DMS114 treated with DMSO at 0.1 percent for 48 hours (cell line): ENCODE data around the gene TCOF1.
"Not testable (repeated sequence)": the region's sequence is repeated elsewhere in the genome, so short reads cannot be mapped to it uniquely, and the experiment has no call there.

Source experiments
- DNase-seq: peaks from one replicate; lab custom pipeline; 2025; ENCODE audit not compliant: unreplicated experiment; lab: John Stamatoyannopoulos, UW

Gene TCOF1

DNA sequence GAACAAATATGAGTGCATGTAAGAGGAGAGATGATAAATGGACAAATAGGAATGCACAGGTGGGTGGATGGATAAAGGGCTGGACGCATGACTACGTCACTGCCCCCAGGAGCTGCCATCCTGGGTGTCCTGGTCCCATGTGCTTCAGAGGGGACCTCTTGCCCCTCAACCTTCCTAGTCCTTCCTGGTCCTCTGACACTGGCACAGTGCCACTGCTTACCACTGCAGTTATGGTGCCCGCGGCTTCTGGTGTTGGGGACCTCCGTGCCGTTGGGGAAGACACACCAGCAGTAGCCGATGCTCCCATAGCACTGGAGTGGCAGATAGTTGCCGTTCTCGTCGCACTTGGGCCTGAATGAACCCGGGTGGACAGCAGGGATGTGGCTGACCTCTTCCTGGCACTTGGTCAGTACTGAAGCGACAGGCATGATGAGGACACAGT, 45.4 kb downstream of the TCOF1 start:
- DNase-seq: no peak

DNA sequence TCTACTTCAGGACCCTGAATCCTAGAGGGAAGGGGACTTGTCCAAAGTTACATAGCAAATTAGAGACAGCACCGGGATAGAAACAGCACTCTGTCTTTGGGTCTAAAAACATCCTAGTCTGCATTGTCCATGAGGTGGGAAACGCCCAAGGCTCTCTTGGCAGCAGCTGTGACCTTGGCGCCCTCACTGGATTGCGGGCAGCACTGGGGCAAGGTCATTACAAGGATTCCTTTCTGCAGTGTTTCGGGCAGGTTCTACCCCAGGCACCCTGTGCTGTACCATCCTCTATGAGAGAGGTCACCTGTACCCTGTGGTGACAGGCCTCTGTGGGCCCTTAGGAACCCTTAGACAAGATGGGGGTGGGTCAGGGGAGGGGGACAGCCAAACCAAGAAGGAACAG, 46.6 kb downstream of the TCOF1 start:
- no peak for DNase-seq

DNA sequence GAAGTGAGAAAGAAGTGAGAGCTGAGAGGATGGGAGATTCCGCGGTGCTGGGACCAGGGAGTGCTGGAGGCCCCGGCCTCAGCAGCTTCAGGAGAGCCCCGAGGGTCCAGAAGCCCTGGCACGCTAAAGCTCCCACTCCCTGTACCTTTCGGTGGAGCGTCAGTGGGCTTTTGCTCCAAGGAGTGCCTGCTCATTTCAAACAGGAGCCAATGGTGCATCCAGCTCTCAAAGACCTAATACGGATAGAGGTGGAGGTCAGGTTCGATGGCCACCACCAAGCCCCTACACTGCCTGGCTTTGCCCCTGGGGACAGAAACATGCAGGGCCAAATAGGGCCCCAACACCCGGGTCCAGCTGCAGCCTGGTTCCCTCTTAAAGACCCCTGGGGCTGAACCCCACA, 47.0 kb downstream of the TCOF1 start:
- no peak for DNase-seq

DNA sequence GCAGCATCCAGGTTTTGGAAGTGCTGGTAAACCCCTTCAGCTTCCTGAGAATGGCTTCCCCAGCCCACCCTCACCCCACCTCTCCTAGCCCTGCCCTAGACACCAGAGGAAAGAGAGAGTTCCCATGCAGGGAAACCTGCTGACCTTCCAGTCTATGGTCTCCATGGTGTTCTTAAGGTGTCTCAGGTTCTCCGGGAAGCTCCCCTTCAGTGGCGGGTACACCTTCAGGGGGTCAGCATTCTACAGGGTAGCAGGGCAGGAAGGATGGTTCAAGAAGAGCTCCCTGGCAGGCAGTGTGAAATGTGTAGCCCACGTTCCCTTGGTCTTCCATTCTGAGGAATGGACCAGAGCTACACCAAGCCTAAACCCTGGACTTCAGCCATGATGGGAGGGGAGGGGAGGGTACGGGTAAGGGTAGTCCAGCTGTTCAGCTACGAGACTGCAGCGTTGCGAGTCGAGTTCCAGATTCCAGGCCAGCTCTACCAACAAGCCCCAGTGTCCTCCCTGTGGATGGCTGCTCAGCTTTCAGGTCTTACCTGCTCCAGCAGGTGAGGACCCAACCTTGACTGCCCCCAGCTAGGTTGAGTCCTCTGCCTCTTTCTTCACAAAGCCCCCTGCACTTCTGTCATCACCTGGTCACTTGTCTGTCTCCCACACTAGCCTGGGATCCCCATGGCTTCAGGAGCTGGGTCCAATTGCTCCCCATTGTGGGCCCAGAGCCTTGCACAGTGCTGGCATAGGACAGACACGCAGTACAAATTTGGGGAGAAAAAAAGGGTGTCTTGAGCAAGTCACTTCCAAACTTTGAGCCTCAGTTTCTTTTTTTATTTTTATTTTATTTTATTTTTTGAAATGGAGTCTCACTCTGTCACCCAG, 47.7 kb downstream of the TCOF1 start:
- DNase-seq: no peak

DNA sequence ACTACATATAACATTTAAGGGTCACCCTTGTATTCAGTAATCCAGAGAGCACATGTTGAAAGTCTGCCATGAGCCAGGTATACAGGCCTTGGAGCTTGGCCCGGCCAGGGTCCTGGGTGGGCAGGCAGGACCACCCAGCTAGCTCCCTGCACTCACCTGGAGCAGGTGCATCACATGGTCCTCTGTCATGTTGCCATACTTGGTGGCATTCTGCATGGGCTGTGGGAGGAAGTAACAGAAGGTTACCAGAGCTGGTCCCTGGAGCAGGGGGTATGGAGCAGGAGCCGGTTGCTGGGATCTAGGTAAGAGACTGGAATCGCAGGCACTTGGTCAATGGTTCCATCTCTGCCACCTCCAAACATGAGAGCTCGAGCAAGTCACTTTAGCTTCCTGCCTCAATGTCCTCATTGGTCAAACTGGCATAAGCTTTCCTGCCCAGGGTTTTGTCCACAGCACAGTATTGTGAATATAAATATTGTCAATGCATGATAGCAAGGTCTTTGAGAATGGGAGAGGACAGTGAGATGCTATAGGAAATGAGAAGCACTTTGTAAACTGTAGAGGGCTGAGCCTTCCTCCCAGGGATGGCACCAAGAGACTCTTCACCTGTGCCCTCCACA, 48.7 kb downstream of the TCOF1 start:
- no peak for DNase-seq

DNA sequence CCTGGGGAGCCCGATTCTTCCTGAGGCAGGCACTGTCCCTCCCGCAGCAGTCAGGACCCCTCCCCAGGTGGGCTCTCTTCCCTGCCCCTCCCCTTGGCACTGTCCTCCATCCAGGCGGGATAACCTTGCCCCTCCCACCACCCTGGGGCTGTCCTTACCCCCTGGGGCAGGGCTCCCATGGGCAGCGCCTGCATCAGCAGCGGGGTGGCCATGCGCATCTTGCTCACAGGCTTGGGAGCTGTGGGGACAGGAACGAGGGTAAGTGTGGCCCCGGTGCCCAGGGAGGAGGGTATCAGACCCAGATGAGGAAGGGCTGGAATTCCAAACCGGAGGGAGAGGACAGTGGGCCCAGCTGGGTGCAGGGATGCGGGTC, 49.2 kb downstream of the TCOF1 start:
- DNase-seq: no peak

DNA sequence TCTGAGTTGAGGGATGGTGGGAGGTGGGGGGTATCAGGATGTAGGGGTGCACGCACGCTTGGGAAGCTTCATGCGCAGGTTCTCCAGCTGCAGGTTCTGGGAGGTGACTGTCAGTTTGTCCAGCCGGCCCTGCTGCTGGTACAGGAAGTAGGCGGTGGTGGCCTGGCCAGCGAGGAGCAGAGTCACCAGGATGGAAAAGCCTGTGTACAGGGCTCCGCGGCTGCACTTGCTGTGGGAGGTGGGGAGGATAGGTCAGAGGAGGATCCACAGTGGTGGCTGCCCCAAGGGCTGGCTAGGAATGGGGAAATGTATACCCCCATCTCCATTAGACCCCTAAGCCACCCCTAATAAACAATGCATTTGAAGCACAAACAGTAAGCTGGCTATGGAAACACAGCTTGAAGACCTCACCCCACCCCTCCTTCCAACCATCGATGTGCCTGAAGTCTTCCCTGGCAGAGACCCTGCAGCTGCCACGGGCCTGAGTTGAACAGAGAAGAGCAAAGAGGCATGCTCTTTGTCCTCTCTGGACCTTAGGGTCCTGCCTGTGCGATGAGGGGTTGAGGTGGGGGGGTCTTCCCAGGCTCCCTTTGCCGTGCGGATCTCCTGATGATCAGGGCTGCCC, 49.7 kb downstream of the TCOF1 start:
- DNase-seq: no peak

DNA sequence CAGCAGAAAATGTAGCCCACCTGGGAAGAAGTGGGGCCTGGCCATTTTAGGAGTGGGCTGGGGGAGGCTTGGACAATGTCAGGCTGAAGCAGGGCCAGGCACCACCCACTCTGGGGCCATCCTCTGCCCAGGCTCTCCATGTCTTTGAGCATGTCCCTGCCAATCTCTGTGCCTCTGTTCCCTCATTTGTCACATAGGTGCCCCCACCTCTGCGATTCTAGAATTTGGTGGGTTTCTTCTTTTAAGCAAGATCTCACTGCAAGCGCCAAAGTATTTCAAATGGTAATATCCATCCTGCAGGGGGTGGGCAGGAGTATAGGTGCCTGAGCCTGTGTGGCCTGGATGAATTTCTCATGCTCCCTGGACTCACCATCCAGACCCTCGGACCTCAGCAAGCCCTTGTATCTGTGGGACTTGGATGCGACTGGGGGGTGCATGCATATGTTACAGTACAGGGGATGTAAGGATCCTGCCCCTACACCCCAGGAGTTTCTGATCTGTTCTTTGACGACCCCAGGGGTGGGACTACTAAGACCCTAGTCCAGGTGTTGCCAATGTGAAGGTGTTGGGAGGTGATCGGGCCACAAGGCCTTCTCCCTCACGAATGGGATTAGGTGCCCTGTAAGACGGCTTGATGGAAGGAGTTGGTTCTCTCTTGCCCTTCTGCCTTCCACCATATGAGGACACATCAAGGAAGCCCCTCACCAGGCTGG, 50.9 kb downstream of the TCOF1 start:
- DNase-seq: no peak

DNA sequence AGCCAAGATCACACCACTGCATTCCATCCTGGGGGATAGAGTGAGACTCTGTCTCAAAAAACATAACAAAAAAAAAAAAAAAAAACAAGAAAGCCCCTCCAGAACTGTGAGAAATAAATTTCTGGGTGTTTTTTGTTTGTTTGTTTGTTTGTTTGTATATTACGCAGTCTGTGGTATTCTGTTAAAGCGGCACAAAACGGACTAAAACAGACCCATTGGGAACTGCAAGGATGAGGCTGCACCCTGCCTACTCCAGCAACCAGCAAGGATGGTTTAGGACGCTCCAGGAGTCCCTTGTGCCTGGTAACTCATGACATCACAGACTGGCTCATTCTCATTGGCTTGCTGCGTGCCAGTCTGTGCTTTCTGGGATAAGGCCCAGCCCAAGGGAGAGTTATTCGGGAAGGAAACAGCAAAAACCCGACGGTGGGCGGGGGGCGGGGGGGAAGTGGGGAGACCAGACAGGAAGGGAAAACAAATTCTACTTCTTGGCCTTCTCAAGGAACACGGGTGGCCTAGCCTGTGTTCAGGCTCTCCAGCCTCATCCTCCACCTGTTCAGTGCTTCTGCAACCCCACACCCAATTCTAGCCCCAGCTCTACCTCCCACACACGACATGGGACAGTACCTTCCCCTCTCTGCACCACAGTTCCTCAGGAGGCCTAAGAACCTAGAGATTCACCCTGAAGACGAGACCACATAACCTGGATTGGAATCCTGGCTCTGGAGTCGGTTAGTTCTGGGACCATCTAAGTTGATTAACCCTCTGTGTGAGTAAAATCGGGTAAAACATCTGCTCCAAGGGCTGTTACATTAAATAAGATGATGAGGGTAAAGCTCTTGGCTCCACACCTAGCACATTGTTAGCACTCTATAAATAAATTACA, 52.4 kb downstream of the TCOF1 start:
- peak; percentile 93 for DNase-seq

DNA sequence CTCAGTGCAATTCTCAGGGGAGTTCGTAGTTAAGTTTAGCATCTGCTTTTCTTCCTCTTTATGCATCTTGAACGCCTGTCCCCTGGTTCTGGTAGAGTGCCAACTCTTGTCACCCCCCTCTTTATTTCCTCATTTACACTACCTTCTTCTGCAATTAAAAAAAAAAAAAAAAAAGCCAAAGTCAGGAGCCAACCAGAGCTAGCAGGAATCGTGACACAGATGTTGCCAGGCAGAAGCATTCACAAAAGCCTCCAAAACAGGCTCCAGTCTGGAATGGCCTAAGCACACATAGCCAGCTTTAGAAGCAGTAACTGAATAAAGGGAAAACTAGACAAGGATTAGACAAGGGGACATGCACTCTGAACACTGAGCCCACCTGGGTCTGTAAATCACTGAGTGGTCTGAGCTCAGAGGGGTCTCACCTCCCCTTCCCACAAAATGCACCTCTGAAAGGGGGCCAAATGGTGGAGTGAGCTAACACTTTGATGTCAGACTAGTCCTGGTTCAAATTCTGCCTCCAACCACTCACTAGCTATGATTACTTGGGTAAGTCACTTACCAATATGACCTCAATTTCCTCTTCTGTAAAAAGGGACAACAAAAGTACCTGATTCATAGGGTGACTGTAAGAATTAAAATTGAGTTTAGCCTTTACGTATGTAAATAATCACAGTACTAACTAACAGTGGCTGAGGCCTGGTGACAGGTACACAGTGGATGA, 53.2 kb downstream of the TCOF1 start:
- DNase-seq: peak; percentile 76

DNA sequence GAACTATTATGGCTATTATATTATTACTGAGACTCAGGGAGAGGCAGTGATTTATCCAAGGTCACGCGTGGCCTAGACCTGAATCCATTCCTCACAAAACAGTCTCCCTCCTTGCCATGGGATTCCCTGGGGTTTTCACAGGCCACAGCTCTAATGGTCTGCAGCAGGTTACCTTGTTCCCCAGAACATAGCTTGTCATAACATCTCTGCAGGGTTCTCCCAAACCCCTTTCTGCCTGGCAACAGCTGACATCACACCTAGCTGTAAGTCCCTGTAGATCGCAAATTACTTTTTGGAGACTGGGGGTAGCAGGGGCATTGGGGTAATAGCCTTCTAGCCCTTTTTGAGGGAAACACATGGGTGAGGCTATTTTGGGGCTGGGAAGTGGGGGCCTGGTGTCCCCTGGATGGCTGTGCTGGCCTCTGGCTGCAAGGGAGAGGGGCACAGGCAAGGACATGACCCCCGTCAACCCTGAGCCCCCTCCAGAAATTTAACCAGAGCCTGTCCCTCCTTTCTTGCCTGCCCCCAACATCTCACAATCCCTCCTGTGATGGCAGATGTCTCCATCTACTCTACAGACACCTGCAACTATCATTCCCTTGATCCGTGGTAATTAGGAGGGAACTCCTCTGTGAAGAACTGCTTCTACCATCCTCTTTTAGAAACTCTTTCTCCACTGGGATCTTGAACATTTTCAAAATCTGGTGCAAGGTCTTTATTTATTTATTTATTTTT, 53.9 kb downstream of the TCOF1 start:
- DNase-seq: peak; percentile 22

DNA sequence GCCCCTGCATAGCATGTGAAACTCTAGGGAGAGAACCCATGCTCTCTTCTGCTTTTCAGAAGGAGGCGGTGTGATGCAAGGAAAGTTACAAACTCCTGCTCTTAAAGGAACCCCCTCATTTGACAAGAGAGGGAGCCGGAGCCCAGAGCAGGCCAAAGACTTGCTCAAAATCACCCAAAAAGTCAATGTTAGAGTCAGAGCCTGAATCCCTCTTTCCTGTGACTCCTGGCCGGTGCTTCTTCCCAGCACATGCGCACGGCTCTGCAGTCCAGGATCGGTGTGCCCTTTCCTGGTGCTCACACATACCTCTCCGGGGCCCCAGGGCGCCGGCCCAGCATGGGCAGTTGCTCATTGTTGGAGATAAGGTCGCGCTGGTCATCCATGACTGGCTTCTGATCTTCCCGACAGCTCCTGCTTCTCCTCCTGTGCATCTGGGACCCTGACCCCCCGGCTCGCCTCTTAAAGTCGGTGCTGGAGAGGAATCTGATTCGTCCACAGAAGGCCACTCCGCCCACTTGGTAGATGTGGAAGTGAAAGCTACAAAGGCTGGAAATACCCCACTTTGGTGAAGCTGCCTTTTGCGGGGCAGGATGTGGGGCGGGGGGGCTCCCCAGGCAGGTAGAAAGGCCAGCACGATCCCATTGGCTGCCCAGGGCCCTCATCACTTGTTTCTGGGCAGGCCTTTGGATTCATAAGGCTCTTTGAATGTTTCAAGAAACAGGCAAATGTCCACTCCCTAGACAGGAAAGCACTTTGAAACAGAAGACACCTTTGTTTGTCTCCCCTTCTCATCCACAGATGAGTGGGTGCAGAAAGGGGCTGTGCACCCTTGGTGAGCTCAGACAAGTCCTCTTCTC, 55.0 kb downstream of the TCOF1 start, which contains the start of gene CD74:
CD74 (minus strand) TSS at position 592 of the 857 bp plus-strand sequence; CDS start at position 431, 161 bp downstream.
- peak; percentile 28 for DNase-seq

DNA sequence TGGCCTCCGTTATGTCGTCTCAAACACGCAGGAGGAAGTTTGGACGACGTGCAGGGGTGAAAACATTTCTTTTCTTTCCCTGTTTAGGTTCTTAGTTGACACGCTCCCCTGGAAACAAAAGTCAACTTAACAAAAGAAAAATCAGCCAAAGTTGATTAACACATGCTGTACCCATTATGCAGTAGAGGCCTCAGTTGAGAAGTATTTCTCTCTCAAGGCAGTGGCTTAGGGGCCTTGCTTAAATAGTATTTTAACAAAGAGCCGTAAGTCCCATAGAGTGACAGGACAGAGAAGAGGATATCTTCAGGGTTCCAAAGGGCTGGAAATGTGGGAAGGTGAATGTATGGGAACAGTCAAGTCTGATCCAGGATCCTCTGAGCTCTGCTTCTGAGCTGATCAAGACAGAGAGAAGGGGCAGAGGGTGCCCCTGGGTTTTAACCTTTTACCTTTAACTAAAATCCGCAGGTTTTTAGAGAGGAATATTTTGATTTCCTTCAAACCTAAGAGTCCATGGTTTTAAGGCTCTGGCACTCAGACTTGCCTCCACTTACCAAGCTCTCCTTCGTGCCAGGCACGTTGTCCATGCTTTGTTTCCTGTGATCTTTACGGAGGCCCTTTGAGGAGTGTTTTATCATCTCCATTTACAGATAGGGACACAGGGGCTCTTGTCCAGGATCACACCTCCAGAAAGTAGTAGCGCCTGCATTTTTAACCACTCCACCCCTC, 55.8 kb downstream of the TCOF1 start:
- DNase-seq: no peak

DNA sequence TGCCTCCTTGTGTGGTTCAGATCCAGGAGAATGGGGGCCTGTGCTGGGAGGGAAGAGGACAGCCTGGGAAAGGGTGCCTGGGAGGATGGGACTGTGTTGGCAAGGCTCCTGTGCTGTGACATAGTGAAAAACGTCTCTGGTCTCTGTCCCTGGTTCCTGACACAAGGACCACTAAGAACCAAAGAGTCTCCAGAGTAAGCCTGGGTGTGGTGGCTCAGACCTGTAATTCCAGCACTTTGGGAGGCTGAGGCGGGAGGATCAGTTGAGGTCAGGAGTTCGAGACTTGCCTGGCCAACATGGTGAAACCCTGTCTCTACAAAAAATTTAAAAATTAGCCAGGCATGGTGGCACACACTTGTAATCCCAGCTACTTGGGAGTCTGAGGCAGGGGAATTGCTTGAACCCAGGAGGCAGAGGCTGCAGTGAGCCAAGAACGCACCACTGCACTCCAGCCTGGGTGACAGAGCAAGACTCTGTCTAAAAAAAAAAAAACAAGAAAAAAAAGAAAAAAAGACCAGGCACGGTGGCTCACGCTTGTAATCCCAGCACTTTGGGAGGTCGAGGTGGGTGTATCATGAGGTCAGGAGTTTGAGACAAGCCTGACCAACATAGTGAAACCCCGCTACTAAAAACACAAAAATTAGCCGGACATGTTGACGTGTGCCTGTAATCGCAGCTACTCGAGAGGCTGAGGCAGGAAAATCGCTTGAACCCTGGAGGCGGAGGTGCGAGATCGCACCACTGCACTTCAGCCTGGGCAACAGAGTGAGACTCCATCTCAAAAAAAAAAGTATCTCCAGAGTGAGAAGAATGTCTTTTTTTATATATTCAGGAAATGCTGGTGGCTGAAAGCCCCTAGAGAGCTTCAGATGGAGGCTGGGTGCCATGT, 56.6 kb downstream of the TCOF1 start:
- not testable (repeated sequence) for DNase-seq

DNA sequence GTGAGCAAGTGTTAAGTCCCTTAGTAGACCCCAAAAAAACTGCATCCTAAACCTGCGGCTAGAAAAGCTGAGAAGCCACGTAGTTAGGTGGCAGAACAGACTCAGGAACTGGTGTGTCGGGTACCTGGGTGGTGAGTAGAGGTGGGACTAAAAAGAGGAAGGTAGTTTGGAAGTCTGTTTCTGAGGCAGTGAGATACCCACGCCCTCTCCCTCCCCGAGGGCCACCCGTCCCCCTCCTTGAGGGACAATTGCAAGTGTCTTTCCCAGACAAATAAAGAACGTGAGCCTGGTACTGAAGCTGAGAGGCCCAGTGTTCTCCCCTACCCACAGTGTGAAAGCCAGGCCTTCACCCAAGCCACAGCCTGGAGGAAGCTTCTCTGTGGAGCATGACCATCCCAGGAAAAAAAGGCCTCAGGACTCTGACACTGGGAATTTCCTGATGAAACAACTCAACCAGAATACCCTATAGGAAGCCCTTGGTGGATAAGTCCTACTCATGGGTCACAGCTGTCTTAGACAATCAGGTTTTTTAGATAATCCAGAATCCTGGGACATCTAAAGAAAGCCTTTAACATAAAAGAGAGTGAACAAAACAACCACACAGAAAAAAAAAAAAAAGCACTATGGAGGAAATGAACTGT, 62.3 kb downstream of the TCOF1 start:
- no peak for DNase-seq

DNA sequence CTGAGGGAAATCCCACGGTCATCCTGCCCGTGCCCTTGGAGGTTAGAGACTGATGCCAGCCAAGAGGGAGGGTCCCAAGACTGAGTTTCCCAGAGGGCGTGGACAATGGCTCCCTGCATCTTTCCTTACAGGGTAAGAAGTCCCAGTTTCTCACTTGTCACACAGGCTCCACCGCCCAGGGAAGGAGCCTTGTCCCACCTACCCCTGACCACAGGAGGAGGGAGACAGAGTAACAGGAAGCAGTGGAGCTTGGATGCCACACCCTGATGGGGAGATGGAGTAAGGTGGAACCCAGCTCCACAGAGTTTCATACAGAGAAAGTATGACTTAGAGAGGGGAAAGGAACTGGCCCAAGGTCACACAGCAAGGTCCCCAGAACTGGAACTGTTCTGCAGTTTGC, 64.6 kb downstream of the TCOF1 start:
- no peak for DNase-seq
